ENCODE results near the gene PCDHGA4.

- no peak for TF ChIP-seq CTCF (IDR thresholded peaks at IDR 0.05; ENCODE audit: poor library complexity)
- no peak for TF ChIP-seq EZH2 (IDR thresholded peaks at IDR 0.05; ENCODE audit: borderline replicate concordance)
Measured at GRCh38 chr5:141306630-141307029, 48.2 kb upstream of the PCDHGA4 start.

All from hepatocyte (in vitro differentiated cells).